SK-MEL-5 (cell line): ENCODE measurements around the gene IRAK3. TPM values are rescaled to one million over a fixed set of nuclear protein-coding genes. Genes with fewer than 3 reads are reported as not detected.

Experiments used
- DNase-seq: peaks from one replicate; pipeline ENCODE4 v3.0.0-alpha.2; 2016; ENCODE audit warnings: low read depth, low spot score
- in situ Hi-C: cut with HindIII; loops from 2 replicates; pipeline ENCODE4 v1.10.0; 2016; ENCODE audit warnings: low sequenced_read_pairs, high pct_unique_total_duplicates, low pct_unique_long_range_greater_than_20kb
- total RNA-seq: library from RNA; depleted of rRNA; stranded (reverse); fragments of >200 nt; shearing (Covaris generic); gene quantifications from 2 replicates; pipeline ENCODE4 v1.2.3, GENCODE V29; 2014

Gene IRAK3
- total RNA-seq, 1 experiment from 2014 or later: not detected

DNA sequence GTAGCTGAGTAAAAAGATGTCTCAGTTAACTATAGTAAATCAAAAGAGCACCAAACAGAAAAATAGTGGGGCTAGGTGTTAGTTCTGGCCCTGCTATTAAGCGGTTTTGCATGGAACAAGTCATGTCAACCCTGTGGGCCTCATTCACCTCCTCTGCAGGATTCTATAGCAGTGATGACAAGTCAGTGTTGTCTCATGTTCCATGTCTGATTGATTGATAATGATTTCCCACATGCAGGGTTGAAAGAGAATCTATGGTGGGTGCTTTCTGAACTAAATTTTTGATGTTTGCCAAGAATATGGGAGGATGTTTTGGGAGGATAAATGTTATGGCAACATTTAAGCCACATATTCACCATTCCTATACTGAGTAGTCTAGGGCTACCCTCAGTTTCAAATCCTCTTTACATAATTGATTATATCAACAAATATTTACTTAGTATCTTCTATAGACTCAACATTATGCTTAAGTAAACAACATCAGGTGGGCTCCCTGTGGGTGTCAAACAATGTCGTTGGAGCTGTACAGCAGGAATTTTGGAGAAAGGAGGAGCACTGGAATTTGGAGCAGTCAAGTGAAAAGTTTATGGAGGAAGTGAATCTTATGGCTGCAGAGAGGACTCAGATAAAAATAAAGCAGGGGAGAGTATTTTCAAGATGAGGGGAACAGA is 48.6 kb downstream of the IRAK3 start:
- in situ Hi-C loops: no loop called here
- no peak for DNase-seq

DNA sequence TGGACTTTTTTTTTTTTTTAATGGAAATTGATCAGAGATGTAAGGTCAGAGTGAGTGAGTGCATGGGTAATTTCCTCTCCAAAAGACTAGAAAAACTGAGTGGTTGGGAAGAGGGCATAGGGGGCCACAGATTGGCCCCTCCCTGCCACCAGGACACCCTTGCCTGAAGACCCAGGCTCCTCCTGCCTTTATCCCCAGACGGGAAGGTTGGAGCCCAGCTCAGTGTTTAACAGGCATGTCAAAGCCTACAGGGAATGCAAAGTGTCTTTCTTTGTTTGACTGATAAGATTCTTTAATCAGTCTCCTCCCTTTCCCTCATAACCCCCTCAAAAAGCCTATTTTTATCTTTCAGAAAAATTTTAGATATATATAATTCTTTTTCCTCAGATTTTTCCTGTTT is 50.3 kb downstream of the IRAK3 start:
- in situ Hi-C loops: no loop called here
- no peak for DNase-seq

DNA sequence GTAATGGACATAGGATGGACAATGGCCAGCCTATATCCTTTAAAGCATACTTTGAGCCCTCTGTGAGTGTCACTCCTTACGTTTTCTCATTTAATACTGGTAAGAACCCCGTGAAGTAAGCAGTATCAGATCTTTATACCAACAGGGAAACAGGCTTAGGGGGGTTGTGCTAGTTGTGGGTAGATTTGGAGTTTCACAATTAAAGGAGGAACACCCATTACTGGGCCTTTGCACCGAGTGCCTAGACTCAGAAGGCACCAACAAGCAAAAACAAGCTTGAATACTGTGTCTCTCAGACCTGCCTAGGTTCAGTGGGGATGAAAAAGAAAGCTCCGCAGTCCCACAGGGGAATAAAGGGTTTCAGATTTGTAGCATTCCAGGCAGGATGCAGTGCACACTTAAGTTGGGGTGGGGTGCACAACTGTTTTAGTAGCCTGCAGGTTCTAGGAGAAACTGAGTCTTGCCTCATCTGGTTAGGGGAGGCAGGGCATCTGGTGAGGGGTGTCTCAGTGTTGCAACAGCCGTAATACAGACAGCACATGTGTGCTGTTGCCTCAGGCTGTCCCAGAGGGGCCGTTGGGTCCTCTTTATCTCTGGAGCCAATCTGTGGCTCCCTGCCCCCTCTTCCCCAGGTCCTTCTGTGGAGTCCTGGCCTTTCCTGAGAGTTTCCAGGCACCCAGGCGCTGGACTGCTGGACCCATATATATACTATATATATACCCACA is 51.2 kb downstream of the IRAK3 start:
- in situ Hi-C loops: no loop called here
- DNase-seq: no peak

DNA sequence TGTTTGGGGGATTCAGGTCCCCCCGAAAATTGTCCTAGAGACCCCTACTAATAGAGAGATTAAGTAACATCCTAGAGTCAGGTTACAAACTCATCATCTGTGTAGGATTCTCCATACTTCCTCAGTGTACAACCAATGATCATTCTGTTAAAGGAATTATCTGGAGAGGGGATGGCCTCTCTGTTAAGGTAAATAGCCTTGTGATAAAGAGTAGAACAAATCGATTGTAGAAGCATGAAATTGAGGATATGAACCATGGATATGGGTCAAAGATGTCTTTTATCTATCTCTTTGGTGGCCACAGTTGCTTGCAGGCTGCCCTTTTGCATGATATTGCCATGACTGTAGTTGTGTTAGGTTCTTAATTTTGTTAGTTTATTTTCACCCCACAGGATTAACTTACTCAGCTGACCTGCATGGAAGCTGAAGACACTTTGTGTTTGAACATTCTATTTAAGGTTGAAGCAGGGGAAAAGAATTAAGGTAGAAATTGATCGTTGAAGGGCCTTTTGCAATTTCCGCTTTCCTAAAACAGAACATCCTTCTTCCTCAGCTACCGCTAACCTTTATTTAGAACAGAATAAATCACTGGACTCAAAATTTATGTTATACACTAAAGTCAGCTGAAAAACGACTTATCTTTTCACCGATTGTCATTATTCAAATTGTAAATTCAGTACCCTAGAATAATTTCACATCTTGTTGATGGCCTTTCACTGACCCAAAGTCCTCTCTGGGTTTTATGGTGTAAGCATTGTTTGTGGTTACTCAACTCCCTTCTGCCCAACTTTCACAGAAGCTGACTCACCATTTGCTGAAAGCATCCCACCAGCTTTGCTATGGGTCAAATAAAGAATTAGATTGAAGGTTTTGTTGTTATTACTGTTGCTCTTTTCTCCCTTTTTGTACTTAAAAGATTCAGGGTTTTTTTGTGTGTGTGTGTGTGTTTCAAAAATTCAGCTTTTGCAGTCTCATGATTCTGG is 52.3 kb downstream of the IRAK3 start:
- DNase-seq: no peak
- in situ Hi-C loops: no loop called here

DNA sequence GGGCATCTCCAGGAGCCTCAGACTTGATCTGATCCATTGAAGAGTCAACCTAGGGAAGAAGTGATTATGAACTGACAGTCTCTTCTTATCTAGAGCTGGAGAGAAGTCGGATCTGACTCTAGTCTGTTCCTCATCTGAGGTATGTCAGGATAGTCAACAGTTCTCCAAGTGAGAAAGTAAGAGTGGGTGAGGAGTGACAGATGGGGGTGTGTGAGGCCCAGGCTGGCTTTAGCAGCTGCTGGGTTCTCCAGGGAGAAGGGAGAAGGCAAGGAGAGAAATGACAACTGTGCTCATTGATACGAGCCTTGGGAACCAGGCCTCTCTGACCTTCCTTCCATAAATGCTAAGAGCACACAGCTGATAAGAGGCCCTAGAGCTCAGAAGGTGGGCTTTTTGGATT is 53.3 kb downstream of the IRAK3 start:
- DNase-seq: no peak
- in situ Hi-C loops: no loop called here

DNA sequence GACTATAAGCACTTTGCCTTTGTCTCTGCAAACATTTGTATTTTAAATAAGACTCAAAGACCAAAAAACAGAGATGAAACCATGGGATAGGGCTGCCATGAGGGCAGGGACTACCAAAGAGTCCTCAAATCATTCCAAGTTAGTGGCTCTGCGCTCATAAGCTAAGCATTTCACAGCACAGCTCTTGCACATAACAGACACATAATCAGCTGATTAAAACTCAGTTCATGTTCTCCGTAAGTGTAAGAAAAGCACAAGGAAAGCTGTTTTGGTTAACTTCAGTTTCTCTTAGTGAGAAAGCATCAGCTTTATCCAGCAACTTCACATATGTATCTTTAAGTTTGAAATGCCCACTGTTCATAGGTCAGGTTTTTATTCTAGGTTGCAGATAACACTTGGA is 54.9 kb downstream of the IRAK3 start:
- DNase-seq: no peak
- in situ Hi-C loops: no loop called here

DNA sequence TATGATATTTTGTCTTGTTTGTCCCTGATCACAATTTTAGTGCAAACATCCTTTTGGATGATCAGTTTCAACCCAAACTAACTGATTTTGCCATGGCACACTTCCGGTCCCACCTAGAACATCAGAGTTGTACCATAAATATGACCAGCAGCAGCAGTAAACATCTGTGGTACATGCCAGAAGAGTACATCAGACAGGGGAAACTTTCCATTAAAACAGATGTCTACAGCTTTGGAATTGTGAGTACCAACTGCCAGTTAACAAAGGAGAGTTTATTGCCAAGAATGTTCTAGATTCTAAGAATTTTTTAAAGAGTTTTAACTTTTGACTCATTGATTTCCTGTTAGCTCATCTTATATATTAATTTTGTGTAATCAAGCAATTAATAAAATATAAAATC is 55.4 kb downstream of the IRAK3 start:
- DNase-seq: no peak
- in situ Hi-C loops: no loop called here

DNA sequence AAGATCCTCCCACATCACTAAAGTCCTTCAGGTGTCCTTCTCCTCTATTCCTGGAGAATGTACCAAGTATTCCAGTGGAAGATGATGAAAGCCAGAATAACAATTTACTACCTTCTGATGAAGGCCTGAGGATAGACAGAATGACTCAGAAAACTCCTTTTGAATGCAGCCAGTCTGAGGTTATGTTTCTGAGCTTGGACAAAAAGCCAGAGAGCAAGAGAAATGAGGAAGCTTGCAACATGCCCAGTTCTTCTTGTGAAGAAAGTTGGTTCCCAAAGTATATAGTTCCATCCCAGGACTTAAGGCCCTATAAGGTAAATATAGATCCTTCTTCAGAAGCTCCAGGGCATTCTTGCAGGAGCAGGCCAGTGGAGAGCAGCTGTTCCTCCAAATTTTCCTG is 58.7 kb downstream of the IRAK3 start:
- in situ Hi-C loops: no loop called here
- no peak for DNase-seq

DNA sequence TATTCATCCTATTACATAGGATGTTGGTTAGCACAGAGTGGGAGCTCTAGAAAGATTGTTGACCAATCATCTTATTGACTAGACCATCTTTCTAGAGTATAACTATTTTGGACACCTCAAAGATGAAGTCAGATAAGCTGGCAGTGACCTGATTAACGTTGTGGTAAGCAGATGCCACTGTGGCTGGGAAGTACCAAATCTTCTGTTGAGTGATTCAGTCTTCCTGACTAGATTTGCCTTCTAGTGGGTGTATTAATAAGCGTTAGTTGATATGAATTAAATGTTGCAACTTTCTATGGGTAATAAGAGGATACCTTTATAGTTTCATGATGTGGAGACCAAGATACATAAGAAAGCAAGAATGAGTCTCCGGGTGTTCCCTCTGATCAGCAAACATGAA is 62.0 kb downstream of the IRAK3 start:
- in situ Hi-C loops: no loop called here
- DNase-seq: no peak

DNA sequence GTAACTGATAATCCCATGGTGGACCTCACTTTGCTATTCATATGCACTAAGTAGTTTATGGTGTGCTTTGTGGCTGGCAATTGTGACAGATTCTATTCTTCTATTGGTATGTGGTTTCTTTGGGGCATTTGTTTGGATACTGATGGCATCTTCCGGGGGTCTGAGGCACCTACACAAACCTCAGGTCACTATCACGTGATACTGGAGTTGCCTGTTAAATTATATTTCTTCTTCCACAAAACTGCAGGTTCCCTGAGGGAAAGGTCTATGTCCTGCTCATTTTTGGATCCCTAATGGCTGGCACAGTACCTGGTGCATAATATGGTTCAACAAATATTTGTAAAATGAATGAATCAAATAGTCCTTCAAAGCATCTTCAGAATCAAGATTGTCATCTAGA is 63.8 kb downstream of the IRAK3 start:
- in situ Hi-C loops: no loop called here
- no peak for DNase-seq

DNA sequence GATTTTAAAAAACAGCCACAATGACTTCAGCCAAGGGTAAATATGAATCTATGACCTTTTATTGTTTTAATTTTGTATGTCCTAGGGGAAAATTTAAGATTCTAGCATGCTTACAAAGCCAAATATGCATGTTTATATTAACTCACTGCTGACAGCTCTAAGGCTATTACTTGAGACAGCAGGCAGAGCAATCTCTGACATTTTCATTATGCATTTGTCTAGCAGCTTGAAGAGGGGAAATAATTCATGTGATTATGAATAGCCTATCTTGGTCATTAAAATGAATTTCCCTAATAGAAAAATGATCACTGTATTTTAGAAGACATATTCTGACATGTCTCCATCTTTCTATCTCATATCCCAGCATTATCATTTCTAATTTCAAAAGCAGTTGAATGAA is 66.7 kb downstream of the IRAK3 start:
- in situ Hi-C loops: no loop called here
- no peak for DNase-seq

DNA sequence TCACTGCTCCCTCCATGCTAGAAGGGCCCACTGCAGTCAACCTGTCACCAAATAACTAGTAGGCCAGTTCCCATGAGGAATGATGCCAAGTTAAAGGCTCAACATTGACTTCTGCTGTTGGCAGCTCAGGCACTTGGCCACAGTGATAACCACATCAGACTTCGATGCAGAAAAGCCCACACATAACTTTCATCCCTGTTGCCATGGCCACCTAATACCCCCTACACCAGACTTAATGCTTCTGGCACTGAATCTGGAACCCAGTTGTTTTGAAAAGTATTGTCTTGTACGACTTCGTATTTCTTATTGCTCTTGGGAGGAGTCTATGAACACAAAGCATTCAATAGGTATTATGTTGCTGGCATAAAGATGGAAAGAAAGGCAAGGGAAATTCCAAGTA is 69.0 kb downstream of the IRAK3 start:
- in situ Hi-C loops: no loop called here
- DNase-seq: no peak

DNA sequence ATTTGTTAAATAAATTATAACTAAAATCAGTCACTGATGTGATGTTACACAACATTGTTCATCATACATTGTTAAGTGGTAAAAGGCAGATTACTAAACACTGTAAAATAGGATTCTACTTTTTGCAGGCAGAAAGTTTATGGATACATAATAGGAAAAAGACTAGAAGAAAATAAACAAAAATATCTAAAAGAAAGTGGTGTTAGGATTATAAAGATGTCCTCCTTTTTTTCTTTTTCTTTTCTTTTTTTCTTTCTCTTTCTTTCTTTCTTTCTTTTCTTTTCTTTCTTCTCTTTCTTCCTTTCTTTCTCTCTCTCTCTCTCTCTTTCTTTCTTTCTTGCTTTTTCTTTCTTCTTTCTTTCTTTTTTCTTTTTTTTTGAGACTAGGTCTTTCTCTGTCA is 73.7 kb downstream of the IRAK3 start:
- no peak for DNase-seq
- in situ Hi-C loops: no loop called here

DNA sequence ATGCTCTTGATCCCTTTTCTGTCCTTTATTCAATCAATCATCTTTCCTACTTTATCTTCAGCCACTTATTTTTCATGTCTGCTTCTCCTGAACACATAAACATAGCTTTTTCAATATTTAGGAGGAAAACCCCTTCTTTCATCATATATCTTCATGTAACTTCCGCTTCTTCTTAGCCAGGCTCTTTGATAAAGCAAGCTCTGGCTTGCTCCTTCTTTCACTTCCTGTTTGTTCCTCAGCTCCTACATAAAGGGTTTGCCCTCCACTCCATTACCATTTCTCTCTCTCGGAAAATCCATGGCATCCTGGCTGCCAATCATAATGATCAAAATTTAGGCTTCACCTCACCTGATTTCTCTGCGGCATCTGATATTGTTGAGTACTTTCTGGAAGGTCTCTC is 79.5 kb downstream of the IRAK3 start:
- no peak for DNase-seq
- in situ Hi-C loops: no loop called here

DNA sequence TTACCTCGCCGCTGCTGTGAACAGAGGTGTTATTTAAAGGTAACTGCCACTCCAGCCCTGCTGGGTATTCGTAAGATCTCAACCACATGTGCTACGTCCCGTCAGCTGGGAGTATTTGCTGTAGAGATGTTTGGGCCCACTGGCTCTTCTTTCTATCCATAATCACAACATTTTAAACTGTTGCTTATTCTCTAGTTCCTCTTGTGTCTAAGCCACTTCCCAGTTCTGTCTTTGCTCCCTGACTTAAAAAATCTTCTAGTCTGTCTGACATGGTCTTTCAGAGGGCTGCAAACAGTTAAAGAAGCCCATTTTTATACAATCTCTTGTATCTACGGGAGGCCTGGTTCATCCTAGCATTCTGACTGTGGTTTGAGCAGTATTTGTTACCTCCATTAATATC is 80.1 kb downstream of the IRAK3 start:
- in situ Hi-C loops: no loop called here
- DNase-seq: no peak

DNA sequence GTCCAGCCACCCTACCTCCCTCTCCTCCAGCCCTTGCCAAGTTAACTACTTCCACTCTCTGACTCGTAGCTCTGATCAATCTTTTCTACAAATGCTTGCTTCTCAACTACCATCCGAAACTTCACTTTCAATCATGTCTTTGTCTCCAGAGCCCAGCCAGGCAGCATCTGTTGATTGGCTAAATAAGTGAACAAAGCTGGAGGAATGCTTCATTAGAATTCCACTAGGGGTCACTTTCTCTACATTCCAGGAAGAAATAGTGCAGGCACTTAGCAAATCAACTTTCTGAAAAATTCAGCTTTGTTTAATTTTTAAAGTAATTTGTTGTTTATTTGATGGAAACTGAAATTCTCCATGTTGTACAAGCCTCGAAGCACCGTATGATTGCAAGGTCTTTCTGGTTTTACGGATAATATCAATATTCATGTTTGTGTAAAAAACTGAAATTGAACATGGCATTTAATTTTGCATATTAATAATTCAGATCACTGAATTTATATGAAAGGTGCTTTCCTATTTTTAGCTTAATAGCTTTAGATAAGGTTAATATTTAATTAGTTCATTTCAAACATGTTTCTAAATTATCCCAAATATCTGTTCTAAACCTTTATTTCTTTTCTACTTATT is 80.9 kb downstream of the IRAK3 start:
- DNase-seq: peak; percentile 92

DNA sequence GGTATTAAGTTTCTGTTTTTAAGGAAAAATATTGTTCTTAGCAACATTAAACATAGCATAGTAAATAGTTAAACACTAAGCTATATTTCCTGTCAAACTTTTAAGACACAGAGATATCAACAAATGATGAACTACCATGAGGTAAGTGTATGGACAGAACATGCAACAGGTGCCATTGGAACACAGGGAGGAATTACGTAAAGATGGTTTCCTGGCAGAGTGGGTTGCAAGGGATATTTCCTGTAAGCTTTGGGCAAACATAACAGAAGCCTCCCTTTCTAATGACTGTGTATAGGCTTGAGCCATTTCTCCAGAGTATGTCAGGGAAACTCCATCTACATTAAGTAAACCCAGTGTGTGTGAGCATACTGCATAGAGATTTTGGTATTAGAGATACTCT is 81.6 kb downstream of the IRAK3 start:
- in situ Hi-C loops: no loop called here
- DNase-seq: no peak

More for the DNA sequence above, 80.9 kb downstream of the IRAK3 start:
- in situ Hi-C loops: no loop called here

DNA sequence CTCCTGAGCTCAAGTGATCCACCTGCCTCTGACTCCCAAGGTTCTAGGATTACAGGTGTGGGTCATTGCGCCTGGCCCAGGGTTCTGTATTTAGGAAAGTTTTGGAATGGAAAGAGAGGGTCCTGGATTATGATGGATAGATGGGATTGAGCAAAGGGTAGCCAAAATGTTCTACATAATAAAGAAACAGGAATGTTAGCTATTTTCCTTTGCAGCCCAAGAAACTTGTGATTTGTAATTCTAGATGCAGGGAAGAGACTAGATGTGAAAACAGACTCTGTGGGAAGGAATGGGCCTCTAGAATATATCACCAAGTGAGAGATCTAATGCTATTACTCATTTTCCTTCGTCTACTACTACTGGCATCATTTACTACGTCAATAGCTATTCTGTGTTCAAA is 83.6 kb downstream of the IRAK3 start:
- in situ Hi-C loops: no loop called here
- DNase-seq: no peak
